Measurements from ENCODE around the gene LATS1.
A peak's percentile ranks its signal among the peaks of the same experiment; 100 is the strongest.
"Not testable (repeated sequence)": the region's sequence is repeated elsewhere in the genome, so short reads cannot be mapped to it uniquely, and the experiment has no call there.

The LATS1 gene

DNA sequence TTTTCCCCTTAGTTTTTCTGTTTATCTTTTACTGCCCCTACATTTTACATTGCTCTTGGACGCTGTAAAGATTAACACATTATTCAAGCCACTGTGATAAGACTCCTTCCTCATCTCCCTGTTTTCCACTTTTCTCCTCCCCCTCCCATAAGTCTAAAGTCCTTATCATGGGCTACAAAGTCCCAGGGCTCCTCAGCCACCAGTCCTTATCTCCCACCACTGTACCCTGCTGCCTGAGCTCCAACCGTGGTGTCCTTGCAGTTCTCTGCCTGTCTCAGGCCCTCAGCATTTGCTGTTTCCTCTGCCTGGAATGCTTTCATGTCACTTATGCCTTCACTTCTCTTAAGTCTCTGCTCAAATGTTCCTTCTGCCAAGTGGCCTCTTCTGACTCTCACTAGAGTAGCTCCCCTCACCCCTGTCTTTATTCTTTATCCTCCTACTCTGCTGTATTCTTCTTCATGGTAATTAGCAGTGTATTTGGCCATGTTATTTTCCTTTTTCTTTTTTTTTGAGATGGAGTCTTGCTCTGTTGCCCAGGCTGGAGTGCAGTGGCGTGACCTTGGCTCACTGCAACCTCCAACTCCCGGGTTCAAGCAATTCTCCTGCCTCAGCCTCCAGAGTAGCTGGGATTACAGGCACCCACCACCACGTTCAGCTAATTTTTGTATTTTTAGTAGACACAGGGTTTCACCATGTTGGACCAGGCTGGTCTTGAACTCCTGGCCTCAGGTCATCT, 10.8 kb upstream of the LATS1 start:
- peak; percentile 96 for DNase-seq

- DNase-seq: no peak
Measured at GRCh38 chr6:149727793-149728498, 10.0 kb upstream of the LATS1 start.

DNA sequence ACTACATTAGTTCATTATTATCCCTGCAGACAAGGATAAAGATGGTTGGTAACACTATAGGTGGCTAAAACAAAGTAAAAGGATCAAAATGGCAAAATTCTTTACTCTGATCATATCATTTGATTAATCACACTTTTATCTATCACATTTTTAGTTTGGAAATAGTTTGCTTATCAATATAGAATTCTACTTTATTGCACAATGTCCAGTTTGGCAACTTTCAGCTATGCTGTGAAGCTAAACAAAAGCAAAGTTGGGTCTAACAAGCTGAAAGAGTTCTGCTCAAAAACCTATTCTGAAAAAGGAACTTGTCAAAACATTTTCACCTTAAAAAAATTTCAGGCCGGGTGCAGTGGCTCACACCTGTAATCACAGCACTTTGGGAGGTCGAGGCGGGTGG, 7.9 kb upstream of the LATS1 start:
- DNase-seq: no peak

- DNase-seq: peak; percentile 94
Measured at GRCh38 chr6:149723771-149724417, 6.0 kb upstream of the LATS1 start.

GRCh38 chr6:149723262-149723661, 5.4 kb upstream of the LATS1 start:
- DNase-seq: no peak

DNA sequence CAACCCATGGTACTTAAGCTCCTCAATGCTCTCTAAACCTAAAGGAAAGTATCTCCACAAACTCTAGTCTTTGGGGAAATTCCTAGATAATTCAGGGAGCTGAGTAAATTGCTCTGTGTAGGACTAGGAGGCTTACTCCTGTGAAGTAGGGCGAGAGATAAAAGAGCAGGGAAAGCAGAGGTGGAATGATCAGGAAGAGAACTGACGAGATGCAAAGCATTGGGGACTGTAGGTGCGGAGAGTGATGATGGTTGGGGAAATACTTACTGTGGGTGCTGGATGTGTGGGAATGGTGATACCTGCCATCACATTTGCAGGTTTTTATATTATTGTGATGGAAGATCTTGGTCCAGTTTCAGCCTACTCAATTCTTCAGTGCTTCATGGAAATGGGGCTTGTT, 1.6 kb upstream of the LATS1 start:
- DNase-seq: no peak

DNA sequence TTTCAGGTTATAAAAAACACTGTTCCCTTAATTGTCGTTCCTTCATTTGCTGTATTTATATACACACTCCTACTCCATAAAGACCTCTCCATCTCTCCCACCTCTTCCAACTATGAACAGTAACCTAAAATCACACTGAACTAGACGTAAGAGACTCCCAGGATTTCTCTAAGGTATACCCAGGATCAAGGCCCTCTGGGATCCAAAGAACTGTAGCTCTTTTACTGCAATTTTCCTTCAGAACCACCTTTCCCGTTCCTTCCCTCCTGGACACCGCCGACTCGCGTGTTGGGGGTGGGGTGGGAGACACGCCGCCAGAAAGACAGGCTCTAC, 680 bp downstream of the LATS1 start:
- DNase-seq: no peak

DNA sequence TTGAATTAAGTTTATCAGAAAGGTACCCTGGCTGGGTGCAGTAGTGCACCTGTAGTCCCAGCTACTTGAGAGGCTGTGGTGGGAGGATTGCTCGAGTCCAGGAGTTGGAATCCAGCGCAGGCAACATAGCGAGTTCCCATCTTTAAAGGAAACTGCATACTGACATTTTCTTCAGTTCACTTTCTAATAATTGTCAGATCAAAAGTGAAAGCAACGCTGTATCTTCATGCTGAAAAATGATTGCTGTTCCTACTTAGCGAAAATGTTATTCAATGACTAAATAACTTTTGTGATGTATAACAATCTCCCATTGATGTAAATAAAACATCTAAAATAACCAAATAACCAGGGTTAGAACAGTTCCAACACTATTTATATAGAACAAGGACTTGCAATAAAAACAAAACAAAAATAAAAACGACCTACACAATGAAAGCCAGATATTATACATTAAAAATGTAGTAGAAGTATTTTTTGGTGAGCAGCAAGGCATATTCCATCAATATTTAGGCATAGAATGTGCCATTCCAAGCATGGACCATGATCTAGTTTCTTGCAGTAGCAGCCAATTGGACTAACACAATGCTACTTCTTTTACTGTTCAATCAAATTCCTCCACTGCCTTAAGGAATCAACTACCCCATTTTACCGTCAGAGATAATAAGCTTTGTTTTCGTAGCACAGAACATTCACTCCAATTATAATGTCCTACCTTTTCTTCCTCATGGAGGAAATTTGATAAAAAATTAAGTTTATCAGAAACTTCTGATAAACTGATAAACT, 1.5 kb downstream of the LATS1 start:
- peak; percentile 51 for DNase-seq

DNA sequence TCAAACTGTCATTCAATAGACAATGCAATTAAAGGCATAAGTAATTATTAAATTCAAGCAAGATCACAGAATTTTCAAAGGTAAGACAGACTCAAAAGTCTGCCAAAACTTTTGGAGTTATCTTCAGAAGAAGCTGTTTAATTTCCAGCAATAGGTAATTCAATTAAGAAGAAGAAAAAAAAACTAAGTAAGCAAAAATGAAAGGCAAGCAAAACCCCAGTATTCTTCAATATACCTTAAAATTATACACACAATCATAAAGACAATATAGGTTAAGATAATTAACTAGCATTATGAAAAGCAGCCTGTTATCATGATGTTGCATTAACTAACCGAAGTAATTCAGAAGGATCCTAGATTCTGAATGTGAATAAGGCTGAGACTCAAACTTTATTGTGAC, 3.5 kb downstream of the LATS1 start:
- no peak for DNase-seq

GRCh38 chr6:149711711-149712110, 6.2 kb downstream of the LATS1 start:
- no peak for DNase-seq

GRCh38 chr6:149701714-149702113, 16.2 kb downstream of the LATS1 start:
- no peak for DNase-seq

GRCh38 chr6:149699150-149699549, 18.8 kb downstream of the LATS1 start:
- DNase-seq: peak; percentile 29

- no peak for DNase-seq
Measured at GRCh38 chr6:149698175-149698574, 19.7 kb downstream of the LATS1 start.

- no peak for DNase-seq
Measured at GRCh38 chr6:149696901-149697300, 21.0 kb downstream of the LATS1 start.

DNA sequence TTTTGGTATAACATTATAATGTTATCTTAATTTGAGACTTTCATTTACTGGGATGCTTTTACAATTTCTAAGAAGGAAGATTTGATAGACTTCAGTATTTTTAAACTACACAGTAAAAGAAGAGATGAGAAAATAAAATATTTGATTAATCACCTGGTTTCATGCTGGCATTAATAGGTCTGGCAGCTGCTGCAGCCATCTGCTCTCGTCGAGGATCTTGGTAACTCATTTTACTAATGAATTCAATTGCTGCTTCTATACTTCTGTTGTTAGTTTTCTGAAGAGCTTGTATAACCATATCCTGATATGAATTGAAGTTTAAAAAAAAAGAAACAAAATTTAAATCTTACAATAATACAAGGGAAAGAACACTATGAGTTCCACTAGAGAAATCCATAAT, 23.0 kb downstream of the LATS1 start:
- no peak for DNase-seq

DNA sequence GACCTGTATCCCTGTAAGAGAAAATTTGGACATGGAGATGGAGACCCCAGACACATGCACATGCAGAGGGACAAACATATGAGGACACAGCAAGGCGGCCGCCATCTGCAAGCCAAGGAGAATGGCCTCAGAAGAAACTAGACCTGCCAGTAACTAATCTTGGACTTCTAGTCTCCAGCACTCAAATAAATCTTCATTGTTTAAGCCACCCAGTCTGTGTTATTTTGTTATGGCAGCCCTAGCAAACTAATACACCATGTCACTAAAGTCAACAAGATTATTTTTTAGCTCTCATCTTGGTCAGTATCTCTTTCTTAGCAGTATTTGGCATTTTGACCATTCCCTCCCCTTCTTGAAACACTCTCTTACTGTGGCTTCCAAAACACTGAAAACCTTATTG, 26.7 kb downstream of the LATS1 start:
- no peak for DNase-seq

DNA sequence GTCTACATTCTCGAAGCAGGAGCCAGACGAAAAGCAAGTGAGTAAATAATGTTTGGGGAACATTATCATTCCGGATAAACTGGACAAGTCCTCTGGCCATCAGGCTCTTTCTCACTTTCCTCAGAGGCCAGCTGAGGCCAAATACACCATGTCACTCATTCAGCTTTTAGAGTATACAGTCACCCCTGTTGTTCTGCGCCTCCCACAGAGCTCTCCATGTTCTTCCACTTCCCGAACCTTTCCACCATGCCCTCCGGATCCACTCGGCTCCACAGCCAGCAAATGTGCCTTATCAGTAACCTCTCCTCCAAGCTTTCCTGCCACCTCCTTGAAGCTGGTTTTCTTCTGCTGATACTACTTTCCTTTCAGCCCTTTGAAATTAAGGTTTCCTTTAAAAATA, 31.7 kb downstream of the LATS1 start:
- no peak for DNase-seq

- DNase-seq: no peak
Measured at GRCh38 chr6:149683256-149683859, 34.5 kb downstream of the LATS1 start.

- DNase-seq: not testable (repeated sequence)
Measured at GRCh38 chr6:149681845-149682244, 36.1 kb downstream of the LATS1 start.

GRCh38 chr6:149681209-149681608, 36.7 kb downstream of the LATS1 start:
- no peak for DNase-seq

- DNase-seq: no peak
Measured at GRCh38 chr6:149680503-149680902, 37.4 kb downstream of the LATS1 start.

DNA sequence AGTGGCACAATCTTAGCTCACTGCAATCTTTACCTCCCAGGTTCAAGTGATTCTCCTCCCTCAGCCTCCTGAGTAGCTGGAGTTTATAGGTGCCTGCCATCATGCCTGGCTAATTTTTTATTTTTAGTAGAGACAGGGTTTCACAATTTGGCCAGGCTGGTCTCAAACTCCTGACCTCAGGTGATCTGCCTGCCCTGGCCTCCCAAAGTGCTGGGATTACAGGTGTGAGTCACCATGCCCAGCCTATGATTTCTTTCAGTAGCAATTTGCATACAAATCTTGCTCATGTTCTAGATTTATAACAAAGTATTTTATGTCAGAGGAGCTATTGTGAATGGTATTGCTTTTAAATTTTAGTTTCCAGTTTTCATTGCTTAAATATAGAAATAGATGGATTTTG, 45.6 kb downstream of the LATS1 start:
- not testable (repeated sequence) for DNase-seq

GRCh38 chr6:149660028-149660427, 57.9 kb downstream of the LATS1 start:
- no peak for DNase-seq
